CD1c-positive myeloid dendritic cell (primary cell): ENCODE data around the gene PLCL1.
"Not testable (repeated sequence)": the region's sequence is repeated elsewhere in the genome, so short reads cannot be mapped to it uniquely, and the experiment has no call there.

Experiments used
- DNase-seq: peaks from one replicate; pipeline ENCODE4 v3.0.0-alpha.2; 2016; ENCODE audit errors: extremely low spot score

PLCL1 gene

GRCh38 chr2:198178766-198179165 lies 374.4 kb downstream of the PLCL1 start:
- DNase-seq, result no peak

GRCh38 chr2:198186257-198186656 lies 381.9 kb downstream of the PLCL1 start:
- DNase-seq, result no peak

GRCh38 chr2:198187841-198188240 lies 383.4 kb downstream of the PLCL1 start:
- no peak for DNase-seq

GRCh38 chr2:198188982-198189381 lies 384.6 kb downstream of the PLCL1 start:
- DNase-seq, result no peak

- DNase-seq, result no peak
Measured at GRCh38 chr2:198191651-198192050, 387.3 kb downstream of the PLCL1 start.

- not testable (repeated sequence) for DNase-seq
Measured at GRCh38 chr2:198196556-198196955, 392.2 kb downstream of the PLCL1 start.
